H1 (cell line): ENCODE data around the gene OVOL3. TPM values are rescaled to one million over a fixed set of nuclear protein-coding genes. Genes with fewer than 3 reads are reported as not detected.

Experiments used
- CTCF ChIA-PET: fragments of 300-600 bp; sonication (Branson Sonifier 250); formaldehyde crosslinking; loops from one replicate; lab custom pipeline; 2021; ENCODE audit not compliant: partially characterized antibody; lab: Charles Lee
- POLR2A ChIA-PET: fragments of 300-600 bp; sonication (Branson Sonifier 250); formaldehyde crosslinking; loops from one replicate; lab custom pipeline; 2021; ENCODE audit warnings: inconsistent platforms; ENCODE audit not compliant: partially characterized antibody; lab: Charles Lee
- DNase-seq, 2 experiments: peaks; one replicate each; pipeline versions ENCODE4 v3.0.0 to v3.0.0-alpha.2; 2010 to 2022; ENCODE audit warnings: low spot score in 2 of 2, low read depth in 1 of 2, mixed read lengths in 1 of 2
- FAIRE-seq: peaks from 2 replicates; lab custom pipeline; 2011; peaks lifted over from hg19 to GRCh38; lab: Jason Lieb, UNC
- H2AFZ ChIP-seq: 2 replicates; pipeline ENCODE4 v1.8.1; 2012; ENCODE audit warnings: low read length, inconsistent platforms
- H2AK5ac ChIP-seq: 2 replicates; pipeline ENCODE4 v1.6.1; 2013; ENCODE audit warnings: low read depth, low read length
- H2BK120ac ChIP-seq: replicated peaks from 2 replicates; pipeline ENCODE3; 2013; ENCODE audit warnings: low read depth, low read length, inconsistent platforms
- H2BK12ac ChIP-seq: 2 replicates; pipeline ENCODE4 v1.6.1; 2013; ENCODE audit warnings: low read depth, low read length
- H2BK15ac ChIP-seq: 2 replicates; pipeline ENCODE4 v1.6.1; 2013; ENCODE audit warnings: low read length
- H2BK20ac ChIP-seq: 2 replicates; pipeline ENCODE4 v1.6.1; 2013; ENCODE audit warnings: low read length
- H2BK5ac ChIP-seq: 2 replicates; pipeline ENCODE4 v1.6.1; 2013; ENCODE audit warnings: low read depth, low read length
- H3K14ac ChIP-seq: 2 replicates; pipeline ENCODE4 v1.6.1; 2013; ENCODE audit warnings: inconsistent platforms; ENCODE audit not compliant: insufficient read length
- H3K18ac ChIP-seq: 2 replicates; pipeline ENCODE4 v1.6.1; 2013; ENCODE audit warnings: low read length; ENCODE audit errors: extremely low read depth
- H3K23ac ChIP-seq: 2 replicates; pipeline ENCODE4 v1.6.1; 2013; ENCODE audit warnings: inconsistent platforms; ENCODE audit not compliant: insufficient read length
- H3K23me2 ChIP-seq: 2 replicates; pipeline ENCODE4 v1.6.1; 2013; ENCODE audit warnings: low read depth, low read length
- H3K27ac ChIP-seq: 2 replicates; pipeline ENCODE4 v1.6.1; 2011; ENCODE audit warnings: low read depth, low read length, inconsistent platforms
- H3K27me3 ChIP-seq, 4 experiments: replicated peaks in 1 of 4; 1 replicate in 1 of 4; 2 replicates in 3 of 4; pipeline versions ENCODE4 v1.6.1 to v1.8.1; 2011 to 2013; ENCODE audit warnings: low read length in 3 of 4, mild to moderate bottlenecking in 3 of 4, inconsistent platforms in 2 of 4, mixed read lengths in 2 of 4, moderate library complexity in 1 of 4; ENCODE audit not compliant: control insufficient read depth in 3 of 4, insufficient read depth in 3 of 4; ENCODE audit errors: extremely low read depth in 1 of 4
- H3K36me3 ChIP-seq, 4 experiments: 2 replicates each; pipeline versions ENCODE4 v1.6.1 to v1.8.1; 2011 to 2013; ENCODE audit warnings: mild to moderate bottlenecking in 4 of 4, low read length in 3 of 4, moderate library complexity in 2 of 4, control low read depth in 1 of 4, inconsistent platforms in 1 of 4; ENCODE audit not compliant: insufficient read depth in 4 of 4, control insufficient read depth in 2 of 4
- H3K4ac ChIP-seq: replicated peaks from 2 replicates; pipeline ENCODE3; 2013; ENCODE audit warnings: low read length, low read depth, mixed read lengths, inconsistent platforms; ENCODE audit not compliant: insufficient read length
- H3K4me1 ChIP-seq, 4 experiments: replicated peaks in 1 of 4; 1 replicate in 1 of 4; 2 replicates in 3 of 4; pipeline versions ENCODE4 v1.6.1 to v1.8.1; 2011 to 2013; ENCODE audit warnings: low read length in 3 of 4, inconsistent platforms in 2 of 4, mixed read lengths in 1 of 4; ENCODE audit not compliant: insufficient read depth in 4 of 4, control insufficient read depth in 3 of 4
- H3K4me2 ChIP-seq, 2 experiments: 2 replicates each; pipeline versions ENCODE4 v1.6.1 to v1.8.1; 2011 to 2013; ENCODE audit warnings: low read depth in 2 of 2, low read length in 2 of 2, control low read depth in 1 of 2, inconsistent platforms in 1 of 2, mild to moderate bottlenecking in 1 of 2; ENCODE audit not compliant: insufficient read depth in 1 of 2
- H3K4me3 ChIP-seq, 4 experiments: fragments of 200-600, 300-600 bp in 1 of 4; sonication (generic), shearing (Covaris generic), sonication (Bioruptor Twin) in 1 of 4; 2 replicates each; pipeline versions ENCODE4 v1.5.1 to v1.8.1; 2011 to 2016; ENCODE audit warnings: low read length in 4 of 4, low read depth in 3 of 4, control low read depth in 2 of 4, inconsistent platforms in 2 of 4, mild to moderate bottlenecking in 2 of 4, mixed read lengths in 1 of 4, moderate library complexity in 1 of 4; ENCODE audit not compliant: insufficient read depth in 2 of 4; ENCODE audit errors: extremely low read depth in 1 of 4
- H3K56ac ChIP-seq: replicated peaks from 2 replicates; pipeline ENCODE3; 2013; ENCODE audit warnings: low read depth, mild to moderate bottlenecking, mixed read lengths, low read length, inconsistent platforms; ENCODE audit not compliant: insufficient read length
- H3K79me1 ChIP-seq: 2 replicates; pipeline ENCODE4 v1.6.1; 2013; ENCODE audit warnings: low read depth, low read length, control low read depth
- H3K79me2 ChIP-seq, 2 experiments: 2 replicates each; pipeline versions ENCODE4 v1.6.1 to v1.8.1; 2012 to 2013; ENCODE audit warnings: low read length in 2 of 2, mild to moderate bottlenecking in 2 of 2, inconsistent platforms in 1 of 2; ENCODE audit not compliant: insufficient read depth in 2 of 2, control insufficient read depth in 1 of 2
- H3K9ac ChIP-seq, 4 experiments: replicated peaks in 1 of 4; 1 replicate in 1 of 4; 2 replicates in 3 of 4; pipeline versions ENCODE4 v1.6.1 to v1.8.1; 2011 to 2013; ENCODE audit warnings: low read depth in 3 of 4, low read length in 3 of 4, control low read depth in 2 of 4, mild to moderate bottlenecking in 2 of 4, moderate library complexity in 2 of 4, inconsistent platforms in 1 of 4; ENCODE audit errors: extremely low read depth in 1 of 4
- H3K9me3 ChIP-seq, 2 experiments: 2 replicates each; pipeline versions ENCODE4 v1.6.1 to v1.8.1; 2012 to 2013; ENCODE audit warnings: mild to moderate bottlenecking in 2 of 2, moderate library complexity in 2 of 2, control low read depth in 1 of 2, inconsistent platforms in 1 of 2, low read depth in 1 of 2, low read length in 1 of 2, mixed read lengths in 1 of 2; ENCODE audit not compliant: insufficient read depth in 2 of 2
- H4K20me1 ChIP-seq, 2 experiments: replicated peaks in 1 of 2; 2 replicates each; pipeline versions ENCODE3 to v1.8.1; 2011 to 2013; ENCODE audit warnings: inconsistent platforms in 2 of 2, low read length in 2 of 2, mild to moderate bottlenecking in 1 of 2; ENCODE audit not compliant: insufficient read depth in 2 of 2, control insufficient read depth in 1 of 2
- H4K5ac ChIP-seq: 2 replicates; pipeline ENCODE4 v1.6.1; 2013; ENCODE audit warnings: low read length, low read depth, mixed read lengths, inconsistent platforms; ENCODE audit not compliant: insufficient read length
- H4K8ac ChIP-seq: 2 replicates; pipeline ENCODE4 v1.8.0; 2013; ENCODE audit warnings: mild to moderate bottlenecking, moderate library complexity, low read length, inconsistent platforms; ENCODE audit not compliant: insufficient read depth; ENCODE audit errors: extremely low read depth
- H4K91ac ChIP-seq: replicated peaks from 2 replicates; pipeline ENCODE3; 2013; ENCODE audit warnings: low read length, mixed read lengths, inconsistent platforms; ENCODE audit not compliant: insufficient read length
- ASH2L ChIP-seq: fragments of 200-600, 300-600 bp; sonication (generic); IDR thresholded peaks from one replicate; pipeline ENCODE4 v1.7.1; 2017; ENCODE audit warnings: low read length
- CTBP2 ChIP-seq: IDR thresholded peaks from 2 replicates; pipeline ENCODE4 v1.7.0; 2011; ENCODE audit warnings: borderline replicate concordance, mild to moderate bottlenecking, moderate library complexity, mixed read lengths, low read length; ENCODE audit not compliant: insufficient read depth, insufficient read length
- GABPA ChIP-seq: IDR thresholded peaks from 2 replicates; pipeline ENCODE4 v1.6.1; 2011; ENCODE audit warnings: mild to moderate bottlenecking, low read length, moderate library complexity, borderline replicate concordance; ENCODE audit not compliant: insufficient read depth
- HDAC2 ChIP-seq, 2 experiments: fragments of 300-600 bp in 1 of 2; sonication (generic) in 1 of 2; IDR thresholded peaks; 2 replicates each; pipeline ENCODE4 v1.6.1; 2011 to 2012; ENCODE audit warnings: low read depth in 2 of 2, low read length in 2 of 2, mild to moderate bottlenecking in 2 of 2, moderate library complexity in 2 of 2, borderline replicate concordance in 1 of 2, inconsistent platforms in 1 of 2
- JUN ChIP-seq: IDR thresholded peaks from 2 replicates; pipeline ENCODE4 v1.6.1; 2011; ENCODE audit warnings: low read depth, mild to moderate bottlenecking, improper control_type of control experiment, low read length
- NRF1 ChIP-seq: IDR thresholded peaks from 2 replicates; pipeline ENCODE4 v1.6.1; 2011; ENCODE audit warnings: mild to moderate bottlenecking, low read depth, low read length, improper control_type of control experiment
- PHF8 ChIP-seq: fragments of 200-600 bp; sonication (generic); conservative IDR thresholded peaks from 2 replicates; pipeline ENCODE4 v1.7.1; 2012; ENCODE audit warnings: low read depth, mild to moderate bottlenecking, inconsistent platforms, low read length, moderate library complexity
- POLR2AphosphoS5 ChIP-seq: IDR thresholded peaks from 2 replicates; pipeline ENCODE4 v1.6.1; 2011; ENCODE audit warnings: low read depth, low read length
- SP1 ChIP-seq: IDR thresholded peaks from 2 replicates; pipeline ENCODE4 v1.6.1; 2011; ENCODE audit warnings: low read depth, low read length
- TBP ChIP-seq: IDR thresholded peaks from 2 replicates; pipeline ENCODE4 v1.6.1; 2011; ENCODE audit warnings: low read depth, low read length, improper control_type of control experiment
- WGBS, 2 experiments: shearing (Covaris generic) in 1 of 2; methylation state at CpG; one replicate each; pipeline versions ENCODE4 v1.1.6 to v1.1.7; 2013 to 2015; ENCODE audit warnings: low lambda C conversion rate in 2 of 2, mixed read lengths in 2 of 2, inconsistent platforms in 1 of 2, low coverage in 1 of 2, missing lambda C conversion rate in 1 of 2; ENCODE audit not compliant: insufficient replicate concordance in 2 of 2, insufficient coverage in 1 of 2, insufficient read length in 1 of 2; ENCODE audit errors: extremely low coverage in 1 of 2, missing lambda C conversion rate in 1 of 2; 5-methylcytosine and 5-hydroxymethylcytosine counted together
- polyA plus RNA-seq, 7 experiments: library from polyadenylated mRNA; depleted of rRNA in 3 of 7; stranded (reverse) in 5 of 7; unstranded in 2 of 7; fragments of >200 nt in 5 of 7; fragments of 200-250 nt in 2 of 7; gene quantifications; 1 replicate in 5 of 7; 2 replicates in 1 of 7; 4 replicates in 1 of 7; pipeline versions ENCODE4 v1.2.1 to v1.2.3, GENCODE V29; 2011 to 2013; ENCODE audit warnings: missing spikeins in 2 of 7, mixed read lengths in 2 of 7
- total RNA-seq: library from RNA; stranded (reverse); fragmentation: NEBNext Ultra II Directional; extraction: Animal tissue kit (Norgen Biotek cat#: 25700); gene quantifications from 2 replicates; pipeline ENCODE4 v1.2.1, GENCODE V29; 2021
- TF ChIP-seq, protein P1 (sequence below): IDR thresholded peaks from 2 replicates; pipeline ENCODE4 v1.6.1; 2011; ENCODE audit warnings: low read length, improper control_type of control experiment

The OVOL3 gene
- total and polyA plus RNA-seq, 2 of the 8 experiments (the other 6 are each of a cell fraction or from before 2014, with no cell fraction given) = 0.45 TPM; not detected in 1

DNA sequence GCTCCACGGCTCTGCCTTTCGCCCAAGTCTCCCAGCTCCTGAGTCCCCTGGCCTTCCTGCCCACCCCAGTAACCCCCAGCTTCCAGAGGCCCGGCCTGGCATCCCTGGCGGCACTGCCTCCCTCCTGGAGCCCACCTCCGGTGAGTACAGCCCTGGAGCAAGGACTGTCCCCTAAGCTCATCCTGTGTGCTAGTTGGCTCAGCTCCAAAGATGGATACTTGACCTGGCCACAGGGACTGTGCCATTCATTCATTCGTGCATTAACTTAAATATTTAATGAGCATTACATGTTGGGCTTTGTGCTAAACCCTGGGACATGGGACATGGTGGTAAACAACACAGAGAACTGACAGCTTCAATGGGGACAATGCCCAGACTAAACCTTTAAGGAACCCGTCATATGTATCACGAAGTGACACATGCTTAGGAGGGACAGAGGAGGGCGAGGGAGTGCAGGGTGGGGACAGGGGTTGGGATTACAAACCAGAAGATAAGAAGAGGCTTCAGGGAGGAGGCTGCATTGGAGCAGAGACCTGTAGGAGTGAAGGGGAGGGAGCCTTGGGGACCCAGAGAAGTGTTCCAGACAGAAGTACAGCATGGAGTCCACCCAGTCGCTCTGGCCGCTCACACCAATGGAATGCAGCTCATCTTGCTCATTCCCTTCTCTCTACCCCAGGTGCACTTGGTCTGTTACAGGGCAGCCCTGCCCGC is 6.9 kb upstream of the OVOL3 start:
- no peak overlapping the region for H2BK5ac ChIP-seq
- no peak for DNase-seq
- no peak overlapping the region for H2BK15ac ChIP-seq
- no peak overlapping the region for H3K23ac ChIP-seq
- no peak overlapping the region for H2BK20ac ChIP-seq
- no peak overlapping the region for H2BK120ac ChIP-seq
- peaks cover 0 to 3% of the 10 kb centered on the region in 2 experiments for H4K20me1 ChIP-seq
- 93% methylated on average over 11 of the region's 12 CpGs; no CpG with 5 or more reads in 1 of the 2 experiments for WGBS, 2 experiments
- H3K27me3 ChIP-seq = no peaks in the 10 kb centered on the region
- H3K79me2 ChIP-seq = no peaks in the 10 kb centered on the region
- no peak overlapping the region for H3K56ac ChIP-seq
- no peak overlapping the region for H3K9ac ChIP-seq
- no peaks in the 10 kb centered on the region for H3K9me3 ChIP-seq
- no peak for FAIRE-seq
- H3K14ac ChIP-seq = no peak overlapping the region
- no peak overlapping the region for H3K4me2 ChIP-seq
- no peak overlapping the region for H3K4me3 ChIP-seq
- H4K5ac ChIP-seq = no peak overlapping the region
- no peak overlapping the region for H4K91ac ChIP-seq
- H3K23me2 ChIP-seq = no peaks in the 10 kb centered on the region
- H3K27ac ChIP-seq = no peak overlapping the region
- H3K4ac ChIP-seq = no peak overlapping the region
- H3K36me3 ChIP-seq = peaks cover 13 to 57% (median 45%) of the 10 kb centered on the region in 4 experiments
- no peak overlapping the region for H2AK5ac ChIP-seq
- POLR2A ChIA-PET = interaction anchor here (0.6 to 4.4 kb wide), 8 partner anchors 7 to 50 kb away, joined by 3 to 18 read pairs (median 4); partner anchors contain the start of genes OVOL3, POLR2I, TBCB and THAP8
- no peak overlapping the region for H3K18ac ChIP-seq
- CTCF ChIA-PET = interaction anchor here (1.0 kb wide), 1 partner anchor 38 kb away, joined by 3 read pairs; no protein-coding TSS in a partner anchor
- H2BK12ac ChIP-seq = no peak overlapping the region
- H3K4me1 ChIP-seq = peaks cover 0 to 6% (median under 1%) of the 10 kb centered on the region in 4 experiments; a peak in 3 of 7 replicates
- H4K8ac ChIP-seq = no peak overlapping the region
- no peaks in the 10 kb centered on the region for H3K79me1 ChIP-seq
- no peak overlapping the region for H2AFZ ChIP-seq
- TF ChIP-seq ASH2L (no peak), GABPA (no peak), JUN (no peak), HDAC2 (IDR thresholded peaks at IDR 0.05; ENCODE audit: borderline replicate concordance in 1 of 2, low read depth in 2 of 2, low read length in 2 of 2) (no peak), NRF1 (no peak), TBP (no peak), SP1 (no peak), POLR2AphosphoS5 (no peak), CTBP2 (no peak), PHF8 (no peak)
- TF ChIP-seq, protein P1, sequence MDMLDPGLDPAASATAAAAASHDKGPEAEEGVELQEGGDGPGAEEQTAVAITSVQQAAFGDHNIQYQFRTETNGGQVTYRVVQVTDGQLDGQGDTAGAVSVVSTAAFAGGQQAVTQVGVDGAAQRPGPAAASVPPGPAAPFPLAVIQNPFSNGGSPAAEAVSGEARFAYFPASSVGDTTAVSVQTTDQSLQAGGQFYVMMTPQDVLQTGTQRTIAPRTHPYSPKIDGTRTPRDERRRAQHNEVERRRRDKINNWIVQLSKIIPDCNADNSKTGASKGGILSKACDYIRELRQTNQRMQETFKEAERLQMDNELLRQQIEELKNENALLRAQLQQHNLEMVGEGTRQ = no peak
